Mucosa of descending colon (tissue), 3 donors: ENCODE results near the gene ACSF2. TPM values are rescaled to one million over a fixed set of nuclear protein-coding genes. Genes with fewer than 3 reads are reported as not detected.
A peak's percentile ranks its signal among the peaks of the same experiment; 100 is the strongest.
"Not testable (repeated sequence)": the region's sequence is repeated elsewhere in the genome, so short reads cannot be mapped to it uniquely, and the experiment has no call there.

Source experiments
- ATAC-seq: fragments of 200-7000 bp; cut with Tn5 transposase; one replicate; pipeline ENCODE4 v1.9.1; 2020; ENCODE audit warnings: mild to moderate bottlenecking, moderate library complexity
- DNase-seq, 3 donors: peaks; one replicate each; pipeline ENCODE4 v3.0.0-alpha.2; 2020
- H3K36me3 ChIP-seq: fragments of 200-600 bp; one replicate; pipeline ENCODE4 v1.8.0; 2021; ENCODE audit warnings: low read depth, mild to moderate bottlenecking
- H3K4me1 ChIP-seq: fragments of 200-600 bp; one replicate; pipeline ENCODE4 v1.8.0; 2021; ENCODE audit warnings: low read depth, mild to moderate bottlenecking
- H3K4me3 ChIP-seq: fragments of 200-600 bp; one replicate; pipeline ENCODE4 v1.8.0; 2021; ENCODE audit warnings: mild to moderate bottlenecking
- H3K9me3 ChIP-seq: fragments of 200-600 bp; one replicate; pipeline ENCODE4 v1.8.0; 2021; ENCODE audit warnings: mild to moderate bottlenecking
- intact Hi-C, 2 donors: fragments of 100-400 bp; cut with DNase I in 1 of 2; cut with micrococcal nuclease in 1 of 2; formaldehyde crosslinking; loops; one replicate each; pipeline versions ENCODE4 v1.11.0 to v1.11.1; 2022; cut with DNase I, micrococcal nuclease
- total RNA-seq, 3 donors: library from RNA; stranded (reverse); fragmentation: NEBNext Ultra II Directional in 2 of 3; extraction: Animal tissue kit (Norgen Biotek cat#: 25700) in 2 of 3; gene quantifications; one replicate each; pipeline versions ENCODE4 v1.2.1 to v1.2.4, GENCODE V29; 2021 to 2023
- TF ChIP-seq, protein P1 (sequence below): fragments of 200-600 bp; IDR thresholded peaks from one replicate; pipeline ENCODE4 v1.8.0; 2022; ENCODE audit warnings: antibody characterized with exemption, mild to moderate bottlenecking
- donor health status: DM: no; HTN: no; CAD: no; lungs with moderate emphysema.
- donor health status: DM: no; HTN: no; CAD: no.
- donor health status: DM: no; HTN: yes; CAD: no.

ACSF2 gene
- total RNA-seq, 3 donors from 2014 or later = 79.7 to 246 (median 99.4) TPM

DNA sequence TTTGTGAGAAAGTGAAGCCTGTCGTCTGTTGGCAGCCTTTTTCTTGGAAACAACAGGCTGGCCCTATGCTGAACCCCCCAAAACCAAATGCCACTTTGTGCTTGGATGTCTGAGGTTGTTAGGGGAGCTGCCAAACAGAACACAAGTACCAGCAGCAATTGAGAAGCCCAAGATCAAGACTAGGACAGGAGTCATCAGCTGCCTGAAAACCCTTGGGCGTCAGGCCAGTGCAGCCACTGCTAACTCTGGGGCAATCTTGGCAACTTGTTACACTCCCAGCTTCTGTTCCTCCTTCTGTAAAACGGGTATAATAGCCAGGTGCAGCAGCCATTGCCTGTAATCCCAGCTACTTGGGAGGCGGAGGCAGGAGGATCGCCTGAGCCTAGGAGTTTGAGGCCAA lies 19.4 kb upstream of the ACSF2 start:
- H3K4me3 ChIP-seq = no peak overlapping the region
- TF ChIP-seq, protein P1, sequence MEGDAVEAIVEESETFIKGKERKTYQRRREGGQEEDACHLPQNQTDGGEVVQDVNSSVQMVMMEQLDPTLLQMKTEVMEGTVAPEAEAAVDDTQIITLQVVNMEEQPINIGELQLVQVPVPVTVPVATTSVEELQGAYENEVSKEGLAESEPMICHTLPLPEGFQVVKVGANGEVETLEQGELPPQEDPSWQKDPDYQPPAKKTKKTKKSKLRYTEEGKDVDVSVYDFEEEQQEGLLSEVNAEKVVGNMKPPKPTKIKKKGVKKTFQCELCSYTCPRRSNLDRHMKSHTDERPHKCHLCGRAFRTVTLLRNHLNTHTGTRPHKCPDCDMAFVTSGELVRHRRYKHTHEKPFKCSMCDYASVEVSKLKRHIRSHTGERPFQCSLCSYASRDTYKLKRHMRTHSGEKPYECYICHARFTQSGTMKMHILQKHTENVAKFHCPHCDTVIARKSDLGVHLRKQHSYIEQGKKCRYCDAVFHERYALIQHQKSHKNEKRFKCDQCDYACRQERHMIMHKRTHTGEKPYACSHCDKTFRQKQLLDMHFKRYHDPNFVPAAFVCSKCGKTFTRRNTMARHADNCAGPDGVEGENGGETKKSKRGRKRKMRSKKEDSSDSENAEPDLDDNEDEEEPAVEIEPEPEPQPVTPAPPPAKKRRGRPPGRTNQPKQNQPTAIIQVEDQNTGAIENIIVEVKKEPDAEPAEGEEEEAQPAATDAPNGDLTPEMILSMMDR = no peak
- intact Hi-C loops = no loop called here
- no peaks in the 10 kb centered on the region for H3K36me3 ChIP-seq
- no peak for ATAC-seq
- DNase-seq = no peak
- H3K4me1 ChIP-seq = peaks cover 4% of the 10 kb centered on the region
- no peaks in the 10 kb centered on the region for H3K9me3 ChIP-seq

DNA sequence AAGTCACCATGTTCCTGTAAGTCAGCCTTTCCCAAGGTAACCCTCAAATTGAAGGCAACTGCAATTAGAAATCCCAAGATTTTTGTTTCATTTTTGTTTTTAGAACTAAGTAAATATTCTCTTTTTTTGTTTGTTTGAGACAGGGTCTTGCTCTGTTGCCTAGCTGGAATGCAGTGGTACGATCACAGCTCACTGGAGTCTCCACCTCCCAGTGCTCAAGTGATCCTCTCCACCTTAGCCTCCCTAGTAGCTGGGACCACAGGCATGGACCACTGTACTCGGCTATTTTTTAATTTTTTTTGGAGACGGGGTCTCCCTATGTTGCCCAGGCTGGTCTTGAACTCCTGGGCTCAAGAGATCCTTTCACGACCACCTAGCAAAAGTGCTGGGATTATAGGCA lies 18.1 kb upstream of the ACSF2 start:
- intact Hi-C loops = no loop called here
- Histone ChIP-seq H3K9me3 (no peaks in the 10 kb centered on the region), H3K36me3 (no peaks in the 10 kb centered on the region), H3K4me1 (peaks cover 3% of the 10 kb centered on the region), H3K4me3 (no peak overlapping the region)
- no peak for ATAC-seq
- no peak for DNase-seq
- TF ChIP-seq, protein P1 = no peak

DNA sequence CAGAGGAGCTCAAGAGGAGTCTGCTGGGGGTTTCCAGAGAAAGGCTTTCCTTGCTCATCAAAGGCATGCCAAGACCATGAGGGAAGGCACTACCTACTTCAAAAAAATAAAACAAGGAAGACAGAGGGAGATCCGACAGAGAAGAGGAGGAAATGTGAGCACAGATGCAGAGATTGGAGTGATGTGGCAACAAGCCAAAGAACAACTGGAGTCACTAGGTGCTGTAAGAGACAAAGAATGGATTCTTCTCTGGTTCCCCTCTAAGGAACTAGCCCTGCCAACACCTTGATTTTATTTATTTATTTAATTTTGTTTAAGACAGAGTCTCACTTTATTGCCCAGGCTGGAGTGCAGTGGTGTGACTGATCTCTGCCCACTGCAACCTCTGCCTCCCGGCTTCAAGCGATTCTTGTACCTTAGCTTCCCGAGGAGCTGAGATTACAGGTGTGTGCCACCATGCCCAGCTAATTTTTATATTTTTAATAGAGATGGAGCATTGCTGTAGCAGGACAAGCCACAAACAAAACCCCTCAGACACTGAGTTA lies 13.8 kb upstream of the ACSF2 start:
- TF ChIP-seq, protein P1 = no peak
- ATAC-seq (peak; percentile 88), DNase-seq (no peak)
- H3K9me3 ChIP-seq = no peaks in the 10 kb centered on the region
- H3K36me3 ChIP-seq = no peaks in the 10 kb centered on the region
- no peaks in the 10 kb centered on the region for H3K4me1 ChIP-seq
- no peak overlapping the region for H3K4me3 ChIP-seq
- intact Hi-C loops = no loop called here

DNA sequence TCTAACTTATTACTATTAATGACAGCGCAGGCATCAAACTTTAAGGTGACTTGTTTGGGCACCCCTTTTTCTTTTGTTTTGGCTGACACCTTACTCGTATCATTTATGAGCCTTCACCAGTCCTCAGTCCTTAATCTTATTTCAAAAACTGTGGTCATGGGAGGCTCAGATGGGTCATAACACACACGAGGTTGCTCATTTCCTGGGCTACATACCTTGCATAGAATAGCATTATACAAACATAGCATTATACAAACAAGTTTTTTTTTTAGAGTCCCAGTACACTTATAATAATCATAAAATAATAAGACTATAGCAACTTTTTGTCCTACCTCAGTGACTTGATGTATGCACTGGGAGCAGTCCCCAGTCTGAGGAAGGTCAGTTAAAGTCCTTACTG lies 11.2 kb upstream of the ACSF2 start:
- TF ChIP-seq, protein P1 = no peak
- Histone ChIP-seq H3K4me1 (no peaks in the 10 kb centered on the region), H3K36me3 (no peaks in the 10 kb centered on the region), H3K9me3 (no peaks in the 10 kb centered on the region), H3K4me3 (no peak overlapping the region)
- DNase-seq (no peak), ATAC-seq (no peak)
- intact Hi-C loops = no loop called here

DNA sequence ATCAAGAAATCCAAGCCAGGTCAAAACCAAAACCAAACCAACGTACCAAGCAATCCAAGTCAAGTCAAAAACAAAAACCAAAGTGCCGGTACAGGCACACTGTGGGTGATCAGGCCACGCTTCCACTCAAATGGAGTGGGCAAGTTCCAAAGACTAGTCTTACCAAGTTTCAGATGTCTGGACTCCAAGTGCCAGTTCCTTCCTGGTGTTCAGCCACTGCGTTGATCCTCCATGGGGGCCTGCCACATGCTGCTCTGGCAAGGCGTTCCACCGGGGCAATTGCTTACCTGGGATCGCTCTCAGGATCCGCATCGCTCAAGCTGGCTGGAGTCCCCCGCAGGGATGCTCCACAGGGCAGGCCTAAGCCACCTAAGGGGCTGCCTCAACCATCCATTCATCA lies 6.4 kb upstream of the ACSF2 start:
- H3K36me3 ChIP-seq, H3K4me3 ChIP-seq, intact Hi-C loops, ATAC-seq, H3K9me3 ChIP-seq, DNase-seq: not testable (repeated sequence)
- peaks cover 17% of the 10 kb centered on the region for H3K4me1 ChIP-seq

DNA sequence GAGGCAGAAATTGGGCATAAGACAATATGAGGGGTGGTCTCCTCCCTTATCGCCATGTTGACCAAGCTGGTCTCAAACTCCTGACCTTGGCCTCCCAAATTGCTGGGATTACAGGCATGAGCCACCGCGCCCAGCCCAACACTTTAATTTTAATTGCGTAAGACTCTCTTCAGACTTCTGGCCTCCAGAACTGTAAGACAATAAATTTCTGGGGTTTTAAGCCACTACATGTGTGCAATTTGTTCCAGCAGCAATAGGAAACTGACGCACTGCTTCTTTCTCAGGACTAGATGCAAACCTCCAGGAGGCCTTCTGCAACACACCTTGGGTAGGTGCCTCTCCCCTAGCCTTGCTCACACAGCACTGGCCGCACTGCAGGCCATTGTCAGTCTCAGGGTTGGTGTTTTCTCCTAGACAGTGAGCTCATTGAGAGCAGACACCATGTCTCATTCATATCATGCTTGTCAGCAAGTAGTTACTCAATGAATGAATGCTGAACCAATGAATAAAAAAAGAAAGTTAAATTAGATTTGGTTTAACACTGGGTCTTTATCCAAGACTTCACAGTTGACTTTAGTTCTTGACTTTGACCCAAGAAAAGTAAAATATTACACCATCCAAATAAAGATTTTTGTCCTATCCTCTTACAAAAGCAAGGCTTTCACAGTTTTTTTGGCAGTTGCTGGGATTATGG lies 5.5 kb upstream of the ACSF2 start:
- DNase-seq = no peak
- Histone ChIP-seq H3K36me3 (no peaks in the 10 kb centered on the region), H3K4me1 (peaks cover 25% of the 10 kb centered on the region), H3K9me3 (no peaks in the 10 kb centered on the region), H3K4me3 (no peak overlapping the region)
- intact Hi-C loops = no loop called here
- no peak for ATAC-seq
- TF ChIP-seq, protein P1 = no peak
